RPMI7951 (cell line): ENCODE results near the gene A4GALT. TPM values are rescaled to one million over a fixed set of nuclear protein-coding genes. Genes with fewer than 3 reads are reported as not detected.
A peak's percentile ranks its signal among the peaks of the same experiment; 100 is the strongest.

Experiments
- DNase-seq: peaks from one replicate; pipeline ENCODE4 v3.0.0-alpha.2; 2012; ENCODE audit warnings: low read depth
- total RNA-seq: library from RNA; depleted of rRNA; stranded (reverse); fragments of >200 nt; shearing (Covaris generic); gene quantifications from 2 replicates; pipeline ENCODE4 v1.2.3, GENCODE V29; 2014; rRNA removed

A4GALT gene
- total RNA-seq, 1 experiment from 2014 or later = 3.2 TPM

GRCh38 chr22:42648368-42649245 lies 72.1 kb downstream of the A4GALT start:
- peak; percentile 62 for DNase-seq

- no peak for DNase-seq
Measured at GRCh38 chr22:42648017-42648367, 72.7 kb downstream of the A4GALT start.

- DNase-seq = no peak
Measured at GRCh38 chr22:42646569-42647525, 73.8 kb downstream of the A4GALT start.

- no peak for DNase-seq
Measured at GRCh38 chr22:42645938-42646568, 74.6 kb downstream of the A4GALT start.

GRCh38 chr22:42645341-42645937 lies 75.2 kb downstream of the A4GALT start:
- no peak for DNase-seq

- no peak for DNase-seq
Measured at GRCh38 chr22:42644422-42645340, 76.0 kb downstream of the A4GALT start.

GRCh38 chr22:42643634-42644421 lies 76.8 kb downstream of the A4GALT start:
- DNase-seq = no peak

GRCh38 chr22:42642806-42643633 lies 77.7 kb downstream of the A4GALT start:
- no peak for DNase-seq

Other genes starting within 250 kb of the A4GALT start
- gene RRP7A, start 201.1 kb downstream of the A4GALT start, total RNA-seq = 18.6 and 22.6 TPM in 2 replicates
- 2.2 and 2.5 TPM in 2 replicates for gene SERHL2, start 166.9 kb downstream of the A4GALT start, total RNA-seq
- 20.7 and 23.1 TPM in 2 replicates for gene POLDIP3, start 106.0 kb downstream of the A4GALT start, total RNA-seq
- not detected in 2 replicates for gene ATP5MGL, start 80.3 kb downstream of the A4GALT start, total RNA-seq
- gene CYB5R3, start 71.5 kb downstream of the A4GALT start, total RNA-seq = 65.2 and 65.6 TPM in 2 replicates
- gene ARFGAP3, start 136.4 kb upstream of the A4GALT start, total RNA-seq = 49.3 and 51.2 TPM in 2 replicates